NCI-H2029 (cell line): ENCODE results near the gene EZR.
"Not testable (repeated sequence)": the region's sequence is repeated elsewhere in the genome, so short reads cannot be mapped to it uniquely, and the experiment has no call there.

ENCODE experiments used
- DNase-seq: peaks from one replicate; lab custom pipeline; 2025; lab: John Stamatoyannopoulos, UW

Gene EZR

DNA sequence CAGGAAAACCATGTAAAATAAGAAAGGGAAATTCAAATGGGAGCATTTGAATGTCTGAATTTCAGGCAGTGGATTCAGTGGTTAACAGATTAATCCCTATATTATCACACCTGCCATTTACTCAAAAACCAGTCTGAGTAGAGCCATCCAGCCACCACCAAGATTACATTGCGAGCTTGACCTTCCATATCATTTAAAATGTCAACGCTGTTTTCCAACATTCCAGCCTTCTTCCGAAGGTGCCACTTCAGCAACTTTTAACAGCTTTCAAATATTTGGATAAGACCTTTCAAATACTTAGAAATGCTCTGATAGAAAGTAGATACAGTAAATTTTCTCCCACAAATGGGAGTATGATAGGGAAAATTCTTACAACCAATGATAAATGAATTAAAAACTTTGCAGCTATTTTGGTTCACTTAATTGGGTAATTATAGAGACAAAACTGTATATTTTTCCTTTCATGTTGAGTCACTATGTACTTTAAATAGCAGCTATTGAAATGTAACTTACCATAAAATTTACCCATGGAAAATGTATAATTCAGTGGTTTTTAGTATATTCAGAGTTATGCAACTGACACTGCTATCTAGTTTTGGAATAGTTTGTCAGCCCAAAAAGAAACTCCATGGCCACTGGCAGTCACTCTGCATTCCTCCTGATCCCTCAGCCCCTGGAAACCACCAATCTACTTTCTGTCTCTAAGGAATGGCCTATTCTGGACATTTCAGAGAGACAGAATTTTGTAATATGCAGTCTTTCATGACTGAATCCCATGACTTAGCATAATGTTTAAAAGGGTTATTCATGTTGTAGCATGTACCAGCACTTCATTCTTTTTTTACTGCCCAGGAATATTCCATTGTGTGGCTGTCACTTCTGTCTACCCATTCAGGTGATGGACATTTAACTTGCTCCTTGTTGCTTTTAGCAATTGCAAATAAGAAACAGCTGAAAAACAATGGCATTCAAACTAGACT lies 21.5 kb downstream of the EZR start:
- DNase-seq = no peak

DNA sequence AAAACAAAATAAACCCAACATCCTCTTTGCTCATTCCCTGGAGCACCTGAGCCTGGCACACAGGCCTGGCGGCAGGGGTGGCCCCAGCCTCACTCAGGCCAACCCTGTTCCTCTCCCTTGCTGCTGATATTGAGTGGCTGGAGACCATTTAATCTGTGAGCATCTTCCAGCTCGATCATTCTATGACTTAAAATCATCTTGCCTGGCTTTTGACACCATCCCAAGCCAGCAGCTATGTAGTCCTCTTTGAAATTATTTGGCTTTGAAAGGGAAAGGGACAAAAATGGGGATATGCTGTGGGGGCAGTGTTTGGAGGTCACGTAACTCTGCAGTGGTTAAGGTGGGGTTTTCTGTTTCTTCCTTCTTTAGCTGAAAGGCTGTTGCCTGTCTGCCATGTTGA lies 22.8 kb downstream of the EZR start:
- no peak for DNase-seq

DNA sequence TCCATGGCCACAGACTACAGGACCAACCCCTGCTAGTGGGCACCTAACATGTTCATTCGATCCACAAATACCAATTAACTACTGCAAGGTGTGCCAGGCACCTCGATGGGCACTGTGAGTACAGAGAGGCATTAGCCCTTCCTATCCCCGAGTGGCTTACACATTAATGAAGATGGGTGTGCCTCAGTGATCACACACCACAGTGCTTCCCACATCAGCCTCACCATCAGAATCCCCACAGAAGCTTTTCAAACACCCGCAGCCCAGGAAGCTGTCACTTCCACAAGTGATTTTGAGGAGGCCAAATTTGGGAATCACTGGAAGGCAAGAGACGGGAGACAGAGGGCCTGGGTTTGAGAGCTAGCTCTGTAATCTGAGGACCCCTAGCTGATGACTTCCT lies 23.7 kb downstream of the EZR start:
- no peak for DNase-seq

DNA sequence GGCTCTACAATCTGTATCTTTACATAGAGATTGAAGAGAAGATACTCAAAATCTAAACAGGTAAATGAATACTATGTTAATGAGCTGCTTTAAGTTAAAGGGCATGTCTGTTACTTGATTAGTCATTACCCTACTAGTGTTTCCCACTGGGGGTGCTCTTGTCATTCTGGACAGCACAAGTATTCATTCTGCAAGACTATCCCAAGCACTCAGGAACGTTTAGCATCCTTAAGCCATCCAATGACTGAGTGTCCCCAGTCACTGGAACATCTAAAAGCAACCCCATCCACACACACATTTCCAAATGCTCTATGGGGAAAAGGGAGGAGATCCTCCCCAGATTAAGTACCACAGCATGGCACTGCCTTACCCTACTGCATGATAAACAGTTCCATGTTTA lies 25.7 kb downstream of the EZR start:
- DNase-seq = no peak

DNA sequence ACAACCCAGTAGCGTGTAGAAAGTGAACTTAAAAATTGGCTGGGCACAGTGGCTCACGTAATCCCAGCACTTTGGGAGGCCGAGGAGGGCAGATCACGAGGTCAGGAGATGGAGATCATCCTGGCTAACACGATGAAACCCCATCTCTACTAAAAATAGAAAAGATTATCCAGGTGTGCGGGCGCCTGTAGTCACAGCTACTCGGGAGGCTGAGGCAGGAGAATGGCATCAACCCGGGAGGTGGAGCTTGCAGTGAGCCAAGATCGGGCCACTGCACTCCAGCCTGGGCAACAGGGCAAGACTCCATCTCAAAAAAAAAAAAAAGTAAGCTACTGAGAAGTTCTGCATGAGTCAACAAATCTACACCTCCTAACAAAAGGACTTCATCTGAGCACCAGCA lies 26.7 kb downstream of the EZR start:
- DNase-seq = not testable (repeated sequence)

DNA sequence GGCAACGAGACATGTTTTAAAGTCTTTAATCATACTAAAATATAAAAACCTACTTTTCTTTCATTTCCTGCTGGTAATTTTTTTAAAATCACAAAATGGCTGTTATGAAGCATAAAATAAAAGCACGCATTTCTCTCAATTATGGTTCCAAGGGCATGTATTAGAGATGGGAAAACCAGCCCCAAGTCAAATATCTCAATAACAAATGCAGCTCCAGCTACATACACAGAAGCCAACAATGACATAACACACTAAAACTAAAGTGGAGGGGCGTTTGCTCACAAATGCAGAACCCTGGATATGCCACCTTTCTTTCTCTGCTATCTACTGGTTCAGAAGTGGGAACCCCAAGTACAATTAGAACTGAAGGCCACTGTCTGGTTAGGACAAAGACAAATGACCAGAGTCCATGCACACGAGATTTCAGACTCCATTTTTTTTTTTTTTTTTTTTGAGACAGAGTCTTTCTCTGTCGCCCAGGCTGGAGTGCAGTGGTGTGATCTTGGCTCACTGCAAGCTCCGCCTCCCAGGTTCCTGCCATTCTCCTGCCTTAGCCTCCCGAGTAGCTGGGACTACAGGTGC lies 27.8 kb downstream of the EZR start:
- DNase-seq = no peak

DNA sequence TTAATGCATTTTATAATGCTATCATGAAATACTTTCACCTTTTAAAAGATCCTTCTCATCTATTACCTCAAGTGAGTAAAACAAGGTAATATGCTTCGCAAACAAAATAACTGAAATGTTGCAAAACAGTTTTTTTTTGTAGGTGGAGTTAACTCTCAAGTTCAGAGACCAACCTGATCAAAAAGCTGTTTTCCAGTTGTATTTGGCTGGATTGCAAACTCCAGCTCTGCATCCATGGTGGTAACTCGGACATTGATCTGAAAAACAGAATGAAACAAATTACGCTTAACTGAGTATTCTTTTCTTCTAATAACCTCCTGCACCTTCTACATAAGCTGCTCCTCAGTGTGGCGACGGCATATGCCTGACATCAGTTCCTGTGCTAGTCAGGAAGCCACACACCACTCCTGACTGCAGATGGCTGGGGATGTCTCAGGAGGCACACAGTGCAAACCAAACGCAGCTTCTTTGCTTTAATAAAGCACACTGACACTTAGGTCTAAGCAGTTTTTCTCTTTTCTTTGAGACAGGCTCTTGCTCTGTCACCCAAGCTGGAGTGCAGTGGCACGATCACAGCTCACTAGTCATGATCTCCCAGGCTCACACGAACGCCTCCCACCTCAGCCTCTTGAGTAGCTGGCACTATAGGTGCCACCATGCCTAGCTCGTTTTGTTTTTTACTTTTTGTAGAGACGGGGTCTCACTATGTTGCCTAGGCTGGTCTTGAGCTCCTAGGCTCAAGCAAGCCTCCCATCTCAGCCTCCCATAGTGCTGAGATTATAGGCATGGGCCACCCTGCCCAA lies 29.9 kb downstream of the EZR start:
- DNase-seq = no peak

DNA sequence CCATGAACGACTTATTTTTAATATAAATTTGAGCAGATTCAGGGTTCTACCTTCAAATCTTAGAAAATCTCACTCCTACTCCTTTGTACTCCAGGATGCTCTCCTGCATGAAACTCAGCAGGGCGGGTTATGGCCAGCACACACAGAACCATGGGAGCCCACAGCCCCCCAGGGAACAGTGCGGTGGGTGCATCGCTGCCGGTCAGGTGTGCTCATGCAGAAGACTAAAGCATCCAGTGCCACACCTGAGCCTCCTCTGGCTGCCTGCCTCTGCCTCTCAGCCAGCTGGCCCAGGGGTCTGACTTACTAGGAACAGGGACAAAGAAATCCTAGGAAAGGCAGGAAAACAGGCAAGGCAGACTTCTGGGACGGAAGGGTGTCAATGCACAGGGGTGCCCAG lies 31.8 kb downstream of the EZR start:
- no peak for DNase-seq

DNA sequence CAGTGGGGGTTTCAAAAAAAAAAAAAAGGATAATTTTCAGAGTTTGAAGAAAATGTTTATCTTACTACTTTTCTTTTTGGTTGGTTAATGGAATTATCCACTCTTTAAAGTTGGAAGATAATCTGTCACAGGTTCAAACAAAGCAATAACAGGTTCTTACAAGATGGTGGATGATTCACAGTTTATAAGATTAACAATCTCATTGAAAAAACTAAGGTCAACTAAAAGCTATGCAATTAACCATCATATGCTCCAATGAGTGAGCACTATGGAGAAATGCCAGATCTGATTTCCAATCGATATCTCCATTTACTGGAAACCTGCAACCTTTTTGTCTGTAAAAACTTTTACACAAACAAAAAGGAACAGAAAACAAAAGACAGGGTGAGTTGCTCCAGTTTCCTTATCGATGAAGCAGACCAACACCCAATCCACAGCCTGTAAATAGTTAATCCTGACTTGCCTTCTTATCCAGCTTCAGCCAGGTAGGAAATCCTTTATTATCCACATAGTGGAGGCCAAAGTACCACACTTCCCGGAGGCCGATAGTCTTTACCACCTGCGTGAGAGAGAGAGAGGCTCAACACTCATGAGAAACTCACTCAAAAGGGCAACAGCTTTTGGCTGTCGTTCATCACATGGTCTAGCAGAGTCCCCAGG lies 32.4 kb downstream of the EZR start:
- DNase-seq = no peak

DNA sequence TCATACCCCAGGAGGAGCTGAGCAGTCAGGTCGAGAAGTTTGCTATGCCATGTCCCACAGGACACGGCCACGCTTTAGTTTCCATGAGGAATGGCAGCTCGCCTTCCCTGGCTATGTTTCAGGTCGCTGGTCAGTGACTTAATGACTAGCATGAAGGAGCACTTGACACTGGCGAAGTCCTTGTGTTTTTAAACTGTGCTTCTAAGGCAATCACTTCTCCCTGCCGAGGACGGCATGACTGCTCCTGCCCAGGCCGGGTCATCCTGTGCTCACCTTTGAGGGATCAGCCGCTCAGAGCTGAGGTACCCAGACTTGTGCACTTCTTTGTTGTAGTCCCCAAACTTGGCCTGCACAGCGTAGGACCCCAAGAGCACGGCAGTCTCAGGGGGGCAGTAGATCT lies 34.1 kb downstream of the EZR start:
- no peak for DNase-seq

DNA sequence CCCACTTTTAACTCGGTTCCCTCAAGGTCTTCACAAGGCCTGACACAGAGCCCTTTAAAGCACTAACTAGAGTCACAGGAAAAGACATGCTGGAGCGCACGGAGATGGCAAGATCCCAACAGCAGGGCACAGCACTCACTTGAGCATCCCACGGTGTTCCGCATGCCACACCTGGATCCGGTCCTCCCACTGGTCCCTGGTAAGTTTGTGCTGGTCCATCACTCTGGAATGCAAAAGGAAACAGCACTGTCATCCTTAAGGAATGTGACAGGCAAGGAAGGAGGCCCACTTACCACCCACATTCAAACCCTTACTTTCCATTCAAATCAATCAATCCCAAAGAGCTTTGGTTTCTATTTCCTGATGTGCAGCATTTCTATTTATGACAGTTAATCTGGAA lies 34.7 kb downstream of the EZR start:
- DNase-seq = no peak

DNA sequence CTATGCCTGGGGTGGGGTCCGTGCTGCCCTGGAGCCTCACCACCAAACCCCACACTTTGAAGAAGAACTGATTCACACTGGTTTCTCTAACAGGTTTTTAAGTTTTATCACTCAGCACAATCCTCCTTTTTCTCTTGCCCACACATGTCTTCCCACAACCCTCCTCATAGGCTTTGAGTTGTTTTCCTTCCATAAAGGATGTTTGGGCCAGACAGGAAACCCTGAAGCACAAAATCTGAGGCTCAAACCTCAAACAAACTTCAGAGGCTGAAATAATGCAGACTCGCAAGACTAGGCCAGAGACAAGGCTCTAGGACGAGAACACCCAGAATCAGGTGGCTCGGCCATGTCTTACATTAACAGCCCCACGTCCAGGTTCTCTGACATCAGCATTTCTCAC lies 35.3 kb downstream of the EZR start:
- no peak for DNase-seq

DNA sequence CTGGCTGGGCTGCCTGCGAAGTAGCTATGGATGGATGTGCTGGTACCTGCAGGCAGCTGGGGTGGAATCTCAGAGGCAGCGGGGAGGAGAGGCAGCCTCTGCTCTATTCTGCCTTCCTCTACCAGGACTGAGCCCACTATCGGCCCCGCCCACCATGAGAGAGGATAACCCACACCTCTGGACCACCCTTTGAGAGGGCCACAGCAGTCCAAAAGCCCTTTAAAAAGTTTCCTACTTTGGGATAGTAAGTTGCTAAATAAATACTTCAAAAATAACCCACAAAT lies 36.1 kb downstream of the EZR start:
- DNase-seq = no peak

DNA sequence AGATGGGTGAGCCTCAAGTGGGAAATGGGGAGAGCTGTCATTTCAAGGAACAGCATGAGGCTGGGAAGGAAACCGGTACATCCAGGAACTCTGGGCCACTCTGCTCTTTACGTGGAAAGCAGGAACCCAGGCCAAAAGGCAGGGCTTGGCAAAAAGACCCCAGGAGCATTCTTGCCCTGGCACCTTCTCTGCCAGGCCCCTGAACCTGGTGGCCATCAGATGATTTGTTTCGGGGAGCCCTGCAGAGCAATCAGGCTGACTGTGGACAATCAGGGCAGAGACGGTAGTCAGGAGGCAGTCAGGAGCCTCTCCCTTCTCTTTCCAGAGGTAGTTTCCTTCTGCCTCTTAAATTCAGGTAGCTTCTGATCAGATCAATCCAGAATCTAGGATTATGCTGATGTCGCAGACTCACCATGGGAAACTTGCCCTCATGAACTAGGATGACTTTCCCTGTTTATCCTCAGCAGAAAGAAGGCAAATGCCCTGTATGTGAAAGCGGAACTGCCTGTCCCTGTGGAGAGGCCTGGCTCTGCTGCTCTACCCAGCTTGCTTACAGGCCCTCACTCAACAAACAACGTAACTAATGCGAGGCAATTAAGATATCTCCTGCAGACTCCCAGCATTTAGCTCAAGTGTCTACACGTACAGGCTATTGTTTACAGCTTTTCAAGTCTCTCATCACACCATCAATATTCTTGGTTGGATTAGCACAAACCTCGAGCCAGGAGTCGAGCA lies 36.6 kb downstream of the EZR start:
- DNase-seq = no peak

DNA sequence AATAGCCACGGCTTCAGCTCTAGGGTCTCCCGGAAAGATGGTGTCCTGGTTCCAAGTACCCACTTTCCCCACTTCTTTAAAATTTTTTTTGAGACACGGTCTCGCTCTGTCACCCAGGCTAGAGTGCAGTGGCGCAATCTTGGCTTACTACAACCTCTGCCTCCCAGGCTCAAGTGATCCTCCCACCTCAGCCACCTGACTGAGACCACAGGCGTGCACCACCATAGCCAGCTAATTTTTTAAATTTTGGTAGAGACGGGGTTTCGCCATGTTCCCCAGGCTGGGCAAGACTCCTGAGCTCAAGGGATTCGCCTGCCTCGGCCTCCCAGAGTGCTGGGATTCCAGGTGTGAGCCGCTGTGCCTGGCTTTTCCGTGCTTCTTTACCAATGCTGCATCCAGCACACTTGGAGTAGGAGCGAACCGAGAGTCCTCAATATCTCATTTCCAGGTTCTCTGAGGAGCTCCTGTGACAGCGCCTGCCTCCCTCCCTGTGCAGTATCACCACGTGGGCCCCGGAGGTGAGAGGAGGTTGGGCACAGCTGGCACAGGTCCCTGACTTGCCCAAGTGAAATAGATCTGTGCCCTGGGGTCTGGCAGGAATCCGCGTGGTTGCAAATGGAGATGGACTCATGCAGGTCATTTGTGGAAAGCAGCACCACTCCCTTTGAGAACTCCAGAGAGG lies 37.3 kb downstream of the EZR start:
- no peak for DNase-seq

DNA sequence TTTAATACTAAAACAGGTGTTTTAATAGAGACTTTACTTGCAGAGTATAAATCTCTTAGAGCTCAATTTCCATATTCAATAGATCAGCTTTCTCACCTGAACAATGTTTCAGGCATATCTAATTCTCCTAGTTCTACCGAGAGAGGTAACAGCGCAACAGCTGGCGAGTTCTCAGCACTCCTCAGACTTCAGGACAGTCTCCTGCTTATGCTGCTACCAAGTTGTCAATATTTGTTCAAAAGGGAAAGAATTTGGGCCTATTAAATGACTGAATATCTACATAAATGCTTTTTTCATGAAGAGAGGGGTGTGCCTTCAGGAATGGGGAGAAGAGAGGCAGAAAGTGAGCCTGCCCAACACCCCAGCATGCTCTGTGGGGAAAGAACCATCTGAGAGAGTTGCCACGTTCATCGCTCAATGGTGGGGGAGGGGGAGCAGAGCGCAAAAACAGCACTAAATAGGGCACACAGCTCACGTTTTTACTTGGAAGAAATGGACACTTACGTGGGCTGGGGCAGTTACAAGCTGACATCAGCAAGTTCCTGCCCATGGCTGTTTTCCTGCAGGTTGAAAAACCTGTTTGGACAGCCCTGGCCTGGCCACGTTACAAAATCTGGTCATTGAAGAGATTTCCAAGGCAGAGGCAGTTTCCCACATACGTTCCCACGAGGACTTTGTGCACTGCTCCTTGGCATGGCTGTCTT lies 38.0 kb downstream of the EZR start:
- peak; percentile 24 for DNase-seq

DNA sequence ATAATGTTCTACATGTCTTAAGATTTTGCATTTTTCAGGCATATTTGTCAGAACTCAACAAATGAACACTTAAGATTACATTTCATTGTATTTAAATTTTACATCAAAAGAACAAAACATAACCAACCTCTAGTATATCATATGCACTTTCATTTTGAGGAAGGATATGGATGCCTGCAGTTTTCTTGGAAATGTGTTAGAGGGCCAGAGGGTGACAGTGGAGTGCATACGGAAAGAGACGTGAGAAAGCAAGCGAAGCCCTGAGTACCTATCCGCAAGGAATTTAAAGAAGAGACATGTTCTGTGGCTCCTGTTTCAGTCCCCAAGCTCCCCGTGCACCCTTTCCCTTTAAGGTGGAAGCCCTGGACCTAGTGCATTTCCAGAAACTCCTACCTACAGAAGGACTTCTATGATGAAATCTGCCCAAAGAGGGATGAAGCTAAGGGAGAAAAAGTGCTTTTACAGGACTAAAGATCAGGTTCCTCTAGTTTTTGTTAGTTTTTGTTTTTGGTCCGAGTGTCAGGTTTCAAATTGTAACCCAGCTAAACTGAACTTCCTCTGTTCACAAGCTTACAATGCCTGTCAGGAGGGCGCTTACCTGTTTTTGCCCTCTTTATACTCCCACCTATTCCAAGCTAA lies 38.8 kb downstream of the EZR start:
- DNase-seq = no peak

DNA sequence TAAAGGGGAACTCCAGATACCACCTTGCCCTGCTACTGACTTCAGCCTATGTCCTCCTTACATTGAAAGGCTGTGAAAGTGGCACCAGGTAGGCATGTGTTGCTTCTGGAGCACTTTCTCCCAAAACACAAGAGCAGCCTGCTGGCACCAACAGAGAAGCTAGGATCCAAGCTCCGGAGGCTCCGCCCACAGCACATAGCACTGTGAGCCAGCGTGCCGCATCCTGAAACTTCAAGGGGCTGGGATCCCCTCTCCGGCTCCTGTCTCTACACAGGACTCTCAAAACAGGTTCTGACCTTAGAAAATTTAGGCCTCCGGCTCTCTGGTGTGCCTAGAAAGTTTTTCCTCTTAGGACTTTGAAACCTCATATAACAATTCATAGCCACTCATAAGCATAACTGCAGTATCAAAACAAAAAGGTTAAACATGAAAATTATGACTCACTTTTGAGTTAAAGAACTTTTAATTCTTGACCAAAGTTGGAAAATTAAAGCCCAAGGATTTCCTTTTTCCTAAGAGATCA lies 41.1 kb downstream of the EZR start:
- DNase-seq = no peak

DNA sequence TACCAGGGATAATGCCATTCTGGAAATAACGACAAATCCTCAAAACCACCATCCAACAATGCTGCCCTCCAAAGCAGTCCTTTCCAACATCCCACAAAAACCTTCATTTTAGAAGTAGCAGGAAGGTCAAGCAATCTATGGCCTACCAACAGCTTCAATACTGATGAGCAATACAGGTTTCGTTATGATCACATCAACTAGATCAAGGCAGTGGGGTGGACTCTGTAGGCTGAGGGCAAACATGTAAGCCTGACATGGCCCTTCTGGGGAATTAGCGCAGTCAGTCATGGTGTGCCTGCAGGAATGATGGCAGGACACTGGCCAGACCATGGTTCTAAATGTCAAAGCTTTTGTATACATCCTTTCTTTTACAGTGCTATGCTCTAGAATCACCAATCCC lies 41.7 kb downstream of the EZR start:
- DNase-seq = no peak

DNA sequence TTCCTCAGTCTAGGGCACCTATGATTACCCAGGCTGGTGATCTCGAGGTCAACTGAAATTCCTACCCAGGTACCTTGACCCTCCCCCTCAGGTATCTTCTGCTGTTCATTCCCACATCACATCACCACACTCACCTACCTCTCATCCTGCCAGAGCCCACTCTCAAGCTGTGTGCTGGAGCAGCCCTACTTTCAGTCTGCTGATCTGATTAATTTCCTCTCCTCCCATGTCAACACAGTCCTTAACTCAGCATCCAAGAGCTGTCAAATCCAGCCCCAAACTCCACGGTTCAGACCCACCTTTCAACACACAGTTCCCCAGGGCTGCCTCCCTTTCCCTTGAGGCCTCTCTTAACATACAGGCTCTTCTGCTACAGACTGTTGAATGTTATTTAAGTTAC lies 42.4 kb downstream of the EZR start:
- no peak for DNase-seq
